ENCODE measurements around the gene XRN2. TPM values are rescaled to one million over a fixed set of nuclear protein-coding genes. Genes with fewer than 3 reads are reported as not detected.

The XRN2 gene
- total RNA-seq, 4 donors from 2014 or later = 27.3 to 71.0 (median 29.9) TPM

DNA sequence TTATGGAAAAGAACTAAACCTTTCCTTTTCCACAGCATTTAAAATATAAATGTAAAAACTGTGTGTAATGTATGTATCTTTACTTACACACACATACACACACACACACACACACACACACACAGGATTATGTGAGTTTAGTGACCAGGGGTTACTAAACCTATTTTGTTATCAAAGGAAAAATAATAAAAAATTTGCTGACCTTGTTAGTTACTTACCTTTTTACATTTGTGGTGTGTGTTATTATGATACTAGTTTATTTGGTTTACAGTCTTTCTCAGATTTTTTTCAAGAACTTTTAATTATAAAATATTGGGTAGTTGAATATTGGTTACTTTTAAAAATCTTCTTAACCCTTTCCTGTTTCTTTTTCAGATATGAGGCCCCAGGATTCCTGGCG lies 78.5 kb downstream of the XRN2 start:
- no peak for TF ChIP-seq CTCF (IDR thresholded peaks at IDR 0.05)
- no peak for TF ChIP-seq POLR2A (IDR thresholded peaks at IDR 0.05)
- peaks cover 0 to 44% (median 0%) of the 10 kb centered on the region in 3 donors for H3K36me3 ChIP-seq

DNA sequence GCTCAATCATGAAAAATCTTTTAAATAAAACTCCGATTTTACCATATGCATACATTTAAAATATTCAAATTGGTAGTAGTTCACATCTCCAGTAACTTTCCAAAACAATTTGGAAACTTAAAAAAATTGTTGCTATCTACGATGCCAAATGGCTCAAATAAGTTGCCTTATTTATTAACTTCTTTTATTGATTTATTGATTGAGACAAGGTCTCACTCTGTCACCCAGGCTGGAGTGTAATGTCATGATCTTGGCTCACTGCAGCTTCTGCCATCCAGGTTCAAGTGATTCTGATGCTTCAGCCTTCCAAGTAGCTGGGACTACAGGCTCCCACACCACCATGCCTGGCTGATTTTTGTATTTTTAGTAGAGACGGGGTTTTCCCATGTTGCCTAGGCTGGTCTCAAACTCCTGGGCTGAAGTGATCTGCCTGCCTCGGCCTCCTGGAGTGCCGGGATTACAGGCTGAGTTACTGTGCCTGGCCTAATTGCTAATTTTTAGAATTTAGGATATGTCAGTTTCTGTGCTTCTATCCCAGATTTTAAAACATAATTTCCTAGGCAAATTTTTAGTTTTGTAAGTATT lies 81.3 kb downstream of the XRN2 start:
- no peak for TF ChIP-seq POLR2A (IDR thresholded peaks at IDR 0.05)
- TF ChIP-seq CTCF (IDR thresholded peaks at IDR 0.05) = no peak
- H3K27me3 ChIP-seq = no peaks in the 10 kb centered on the region
- H3K36me3 ChIP-seq = peaks cover 0 to 60% (median 0%) of the 10 kb centered on the region in 3 donors
- H3K4me1 ChIP-seq = no peaks in the 10 kb centered on the region
- DNase-seq = no peak
- no peaks in the 10 kb centered on the region for H3K9me3 ChIP-seq
- no peak overlapping the region for H3K4me3 ChIP-seq
- no peak overlapping the region for H3K27ac ChIP-seq

More for the DNA sequence above, 78.5 kb downstream of the XRN2 start:
- H3K4me3 ChIP-seq = no peak overlapping the region
- no peaks in the 10 kb centered on the region for H3K4me1 ChIP-seq
- no peak for DNase-seq
- no peaks in the 10 kb centered on the region for H3K9me3 ChIP-seq
- no peaks in the 10 kb centered on the region for H3K27me3 ChIP-seq
- H3K27ac ChIP-seq = no peak overlapping the region

GRCh38 chr20:21386111-21386510 lies 83.0 kb downstream of the XRN2 start:
- no peak overlapping the region for H3K27ac ChIP-seq
- DNase-seq = no peak
- no peak overlapping the region for H3K4me3 ChIP-seq
- H3K4me1 ChIP-seq = no peaks in the 10 kb centered on the region
- peaks cover 0 to 61% (median 0%) of the 10 kb centered on the region in 3 donors for H3K36me3 ChIP-seq
- H3K9me3 ChIP-seq = no peaks in the 10 kb centered on the region
- TF ChIP-seq POLR2A (IDR thresholded peaks at IDR 0.05) (no peak), CTCF (IDR thresholded peaks at IDR 0.05) (no peak)
- H3K27me3 ChIP-seq = peaks cover 0 to under 1% of the 10 kb centered on the region in 2 donors

DNA sequence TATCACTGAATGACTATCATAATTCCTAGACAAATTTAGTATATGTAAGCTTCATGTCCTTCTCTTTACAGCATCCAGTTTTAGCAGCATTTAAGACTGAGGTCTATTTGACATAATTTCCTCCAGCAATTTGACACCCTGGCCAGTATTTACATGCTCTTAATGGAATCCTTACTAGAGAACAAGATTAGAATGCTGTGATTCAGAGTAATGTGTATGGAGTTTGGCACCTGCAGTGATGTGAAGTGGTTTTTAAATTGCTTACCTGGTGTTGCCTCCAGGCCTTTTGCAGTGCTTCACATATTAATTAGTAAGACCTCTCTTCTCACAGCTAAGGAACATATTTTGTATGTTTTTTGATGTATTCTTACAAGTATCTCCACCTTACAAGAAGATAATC lies 84.4 kb downstream of the XRN2 start:
- no peak overlapping the region for H3K27ac ChIP-seq
- peaks cover 0 to 54% (median 0%) of the 10 kb centered on the region in 3 donors for H3K36me3 ChIP-seq
- H3K4me1 ChIP-seq = peaks cover 0 to 8% (median 0%) of the 10 kb centered on the region in 4 donors
- no peak overlapping the region for H3K4me3 ChIP-seq
- H3K9me3 ChIP-seq = no peaks in the 10 kb centered on the region
- no peak for DNase-seq
- peaks cover 0 to 12% of the 10 kb centered on the region in 2 donors for H3K27me3 ChIP-seq
- TF ChIP-seq POLR2A (IDR thresholded peaks at IDR 0.05) = no peak
- no peak for TF ChIP-seq CTCF (IDR thresholded peaks at IDR 0.05)

DNA sequence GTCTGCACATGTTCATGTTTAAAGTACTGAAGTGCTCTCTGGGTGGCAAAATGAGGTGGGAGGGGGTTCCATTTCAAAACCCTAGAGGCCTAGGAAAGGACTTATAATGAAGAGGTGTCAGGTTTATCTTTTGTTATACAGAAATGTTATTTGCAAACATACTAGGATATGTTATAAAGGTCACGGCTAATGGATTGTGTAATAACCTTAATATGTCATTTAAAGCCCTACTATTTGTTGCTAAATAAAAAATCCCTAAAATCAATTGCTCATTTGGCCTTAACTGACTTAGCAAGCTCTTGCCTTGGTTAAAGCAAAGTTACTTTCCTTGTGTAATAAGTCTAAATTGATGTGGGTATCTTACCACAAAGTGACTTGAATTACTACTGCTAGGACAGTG lies 85.4 kb downstream of the XRN2 start:
- H3K4me1 ChIP-seq = peaks cover 0 to 8% (median 0%) of the 10 kb centered on the region in 4 donors
- DNase-seq = no peak
- TF ChIP-seq CTCF (IDR thresholded peaks at IDR 0.05) (no peak), POLR2A (IDR thresholded peaks at IDR 0.05) (no peak)
- peaks cover 0 to 43% (median 0%) of the 10 kb centered on the region in 3 donors for H3K36me3 ChIP-seq
- no peak overlapping the region for H3K4me3 ChIP-seq
- peaks cover 0 to 21% of the 10 kb centered on the region in 2 donors for H3K27me3 ChIP-seq
- H3K27ac ChIP-seq = no peak overlapping the region
- H3K9me3 ChIP-seq = no peaks in the 10 kb centered on the region

Measured in Peyer's patch (tissue), 4 donors.